ENCODE data around the gene LXN. TPM values are rescaled to one million over a fixed set of nuclear protein-coding genes. Genes with fewer than 3 reads are reported as not detected.

Gene LXN
- total RNA-seq, 3 donors from 2014 or later (not counting 1 experiment from before 2014, with no cell fraction given): 2.2 to 3.9 (median 3.5) TPM

DNA sequence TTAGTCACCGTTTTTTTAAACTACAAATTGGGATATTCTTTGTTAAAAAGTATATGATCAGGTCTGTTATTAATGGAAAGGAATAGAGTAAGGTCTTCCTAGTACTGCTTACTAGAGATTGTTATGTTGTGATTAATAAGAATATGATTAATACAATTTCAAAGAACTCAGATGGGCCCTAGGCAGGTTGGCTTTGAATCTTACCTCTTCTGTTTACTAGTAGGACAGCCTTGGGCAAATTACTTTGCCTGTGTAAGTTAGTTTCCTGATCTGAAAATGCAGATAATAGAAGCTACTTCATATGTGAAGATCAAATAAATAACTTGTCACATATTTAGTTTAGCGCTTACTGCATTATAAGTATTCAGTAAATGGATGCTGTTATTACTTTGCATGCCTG, 21.3 kb downstream of the LXN start:
- Histone ChIP-seq H3K4me1 (ENCODE audit: control insufficient read depth, insufficient read depth, low read length) (no peaks in the 10 kb centered on the region), H3K9me3 (ENCODE audit: control insufficient read depth, insufficient read depth, low read length) (no peaks in the 10 kb centered on the region), H3K4me3 (ENCODE audit: low read length) (no peak overlapping the region), H3K36me3 (ENCODE audit: control insufficient read depth, insufficient read depth, low read length) (peaks cover 59% of the 10 kb centered on the region), H3K27me3 (ENCODE audit: control insufficient read depth, insufficient read depth, low read length) (no peaks in the 10 kb centered on the region), H3K27ac (ENCODE audit: low read length) (no peak overlapping the region)
- TF ChIP-seq, protein P1, sequence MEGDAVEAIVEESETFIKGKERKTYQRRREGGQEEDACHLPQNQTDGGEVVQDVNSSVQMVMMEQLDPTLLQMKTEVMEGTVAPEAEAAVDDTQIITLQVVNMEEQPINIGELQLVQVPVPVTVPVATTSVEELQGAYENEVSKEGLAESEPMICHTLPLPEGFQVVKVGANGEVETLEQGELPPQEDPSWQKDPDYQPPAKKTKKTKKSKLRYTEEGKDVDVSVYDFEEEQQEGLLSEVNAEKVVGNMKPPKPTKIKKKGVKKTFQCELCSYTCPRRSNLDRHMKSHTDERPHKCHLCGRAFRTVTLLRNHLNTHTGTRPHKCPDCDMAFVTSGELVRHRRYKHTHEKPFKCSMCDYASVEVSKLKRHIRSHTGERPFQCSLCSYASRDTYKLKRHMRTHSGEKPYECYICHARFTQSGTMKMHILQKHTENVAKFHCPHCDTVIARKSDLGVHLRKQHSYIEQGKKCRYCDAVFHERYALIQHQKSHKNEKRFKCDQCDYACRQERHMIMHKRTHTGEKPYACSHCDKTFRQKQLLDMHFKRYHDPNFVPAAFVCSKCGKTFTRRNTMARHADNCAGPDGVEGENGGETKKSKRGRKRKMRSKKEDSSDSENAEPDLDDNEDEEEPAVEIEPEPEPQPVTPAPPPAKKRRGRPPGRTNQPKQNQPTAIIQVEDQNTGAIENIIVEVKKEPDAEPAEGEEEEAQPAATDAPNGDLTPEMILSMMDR (IDR thresholded peaks at IDR 0.05): no peak
- no peak for ATAC-seq
- Mint-ChIP-seq H3K4me3 (no peak overlapping the region), H3K27ac (no peak overlapping the region), H3K9me3 (no peaks in the 10 kb centered on the region), H3K27me3 (ENCODE audit: low read depth in 2 of 2) (no peaks in the 10 kb centered on the region), H3K4me1 (peaks cover 10 to 12% of the 10 kb centered on the region in 2 donors), H3K36me3 (peaks cover 6% of the 10 kb centered on the region)
- WGBS (ENCODE audit: insufficient coverage): 100% methylated on average over 1 of the region's 2 CpGs
- no peak for DNase-seq
- intact Hi-C loops (cut with micrococcal nuclease): no loop called here

DNA sequence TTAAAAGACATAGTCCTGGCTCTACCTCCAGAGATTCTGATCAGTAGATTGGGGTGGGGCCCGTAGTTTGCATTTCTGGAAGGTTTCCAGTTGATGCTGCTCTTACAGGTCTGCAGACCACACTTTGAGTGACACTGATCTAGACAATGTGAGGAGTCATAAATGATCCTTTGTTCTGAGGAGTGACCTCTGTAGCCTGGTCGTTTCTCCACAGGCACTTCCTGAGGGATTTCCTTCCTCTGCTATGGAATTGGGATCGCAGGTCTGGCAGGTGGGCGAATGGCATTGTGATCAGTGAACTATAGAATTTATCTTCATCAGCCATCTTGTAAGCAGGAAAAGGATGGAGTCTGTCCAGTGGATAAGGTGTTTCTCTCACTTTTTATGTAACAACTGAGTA, 22.7 kb downstream of the LXN start:
- TF ChIP-seq, protein P1 (IDR thresholded peaks at IDR 0.05): no peak
- no peak overlapping the region for H3K27ac ChIP-seq (ENCODE audit: low read length)
- Mint-ChIP-seq H3K27me3 (ENCODE audit: low read depth in 2 of 2) (no peaks in the 10 kb centered on the region), H3K4me1 (peaks cover 22 to 26% of the 10 kb centered on the region in 2 donors), H3K36me3 (peaks cover 3% of the 10 kb centered on the region), H3K4me3 (no peak overlapping the region), H3K9me3 (no peaks in the 10 kb centered on the region), H3K27ac (no peak overlapping the region)
- H3K27me3 ChIP-seq (ENCODE audit: control insufficient read depth, insufficient read depth, low read length): no peaks in the 10 kb centered on the region
- H3K4me3 ChIP-seq (ENCODE audit: low read length): no peak overlapping the region
- peaks cover 51% of the 10 kb centered on the region for H3K36me3 ChIP-seq (ENCODE audit: control insufficient read depth, insufficient read depth, low read length)
- H3K4me1 ChIP-seq (ENCODE audit: control insufficient read depth, insufficient read depth, low read length): no peaks in the 10 kb centered on the region
- DNase-seq (no peak), ATAC-seq (no peak)
- intact Hi-C loops (cut with micrococcal nuclease): loop anchor here (10.0 kb wide), 1 partner anchor 1975 kb away; the partner anchor contains the start of gene TIPARP
- 79% methylated on average over 4 of the region's 4 CpGs for WGBS (ENCODE audit: insufficient coverage)
- H3K9me3 ChIP-seq (ENCODE audit: control insufficient read depth, insufficient read depth, low read length): no peaks in the 10 kb centered on the region

DNA sequence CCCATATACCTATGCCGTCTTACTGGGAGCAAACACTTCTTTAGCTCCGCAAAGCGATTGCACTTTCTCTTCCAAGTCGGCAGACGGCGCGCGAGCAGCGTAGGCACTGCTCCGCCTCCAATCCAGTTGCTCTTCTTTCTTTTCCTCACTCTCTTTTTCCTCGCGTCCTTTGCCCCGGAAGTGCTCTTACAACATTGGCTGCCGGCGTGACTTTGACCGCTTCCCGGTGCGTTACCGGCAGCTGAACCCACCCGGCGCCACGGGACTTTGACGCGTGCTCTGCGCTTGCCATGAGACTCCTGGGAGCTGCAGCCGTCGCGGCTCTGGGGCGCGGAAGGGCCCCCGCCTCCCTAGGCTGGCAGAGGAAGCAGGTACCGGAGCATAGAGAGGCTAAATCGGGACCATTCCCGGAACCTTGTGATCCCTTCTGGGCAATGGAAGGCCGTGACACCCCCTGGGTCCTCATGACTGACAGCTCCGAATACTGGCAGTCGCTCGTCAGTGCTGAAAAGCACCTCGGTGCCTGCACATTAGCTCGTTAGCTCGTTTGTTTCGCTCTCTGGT, 28.0 kb downstream of the LXN start, which contains the start of gene GFM1:
Gene GFM1 (plus strand): TSS at position 183 of the 564 bp plus-strand sequence. CDS start 108 bp downstream, at position 291.
- Mint-ChIP-seq H3K4me1 (peaks cover 29 to 36% of the 10 kb centered on the region in 2 donors), H3K9me3 (no peaks in the 10 kb centered on the region), H3K36me3 (no peaks in the 10 kb centered on the region), H3K27ac (peak within 1 kb of the TSS; percentile 86 to 94), H3K4me3 (peak within 1 kb of the TSS; percentile 99), H3K27me3 (ENCODE audit: low read depth in 2 of 2) (no peaks in the 10 kb centered on the region)
- intact Hi-C loops (cut with micrococcal nuclease): loop anchor here (2.0 to 10.0 kb wide), 2 partner anchors 158 to 1970 kb away; partner anchors contain the start of genes MFSD1 and TIPARP
- peak; percentile 80 to 97 for DNase-seq
- TF ChIP-seq, protein P1 (IDR thresholded peaks at IDR 0.05): peak; percentile 84
- Histone ChIP-seq H3K36me3 (ENCODE audit: control insufficient read depth, insufficient read depth, low read length) (peaks cover 15% of the 10 kb centered on the region), H3K4me3 (ENCODE audit: low read length) (peak within 1 kb of the TSS; percentile 99), H3K27me3 (ENCODE audit: control insufficient read depth, insufficient read depth, low read length) (no peaks in the 10 kb centered on the region), H3K9me3 (ENCODE audit: control insufficient read depth, insufficient read depth, low read length) (no peaks in the 10 kb centered on the region), H3K27ac (ENCODE audit: low read length) (peak within 1 kb of the TSS; percentile 78), H3K4me1 (ENCODE audit: control insufficient read depth, insufficient read depth, low read length) (peaks cover 3% of the 10 kb centered on the region)
- peak; percentile 94 to 97 (median 95) for ATAC-seq
- WGBS (ENCODE audit: insufficient coverage): under 1% methylated on average over 42 of the region's 42 CpGs
